PC-3 (cell line): ENCODE data around the gene TPK1.

Source experiments
- EZH2 ChIP-seq: fragments of 300-600 bp; sonication (generic); IDR thresholded peaks from one replicate; pipeline ENCODE4 v1.6.1; 2017; ENCODE audit warnings: antibody characterized with exemption, mild to moderate bottlenecking, low read length; ENCODE audit not compliant: unreplicated experiment
- EZH2phosphoT487 ChIP-seq: fragments of 300-600 bp; sonication (generic); IDR thresholded peaks from 2 replicates; pipeline ENCODE4 v1.6.1; 2018; ENCODE audit warnings: mild to moderate bottlenecking, antibody characterized with exemption, low read length, borderline replicate concordance
- TF ChIP-seq, protein P1 (sequence below): fragments of 300-600 bp; sonication (generic); conservative IDR thresholded peaks from 2 replicates; pipeline ENCODE4 v1.5.1; 2017; ENCODE audit warnings: antibody characterized with exemption, low read depth, mild to moderate bottlenecking, low read length

DNA sequence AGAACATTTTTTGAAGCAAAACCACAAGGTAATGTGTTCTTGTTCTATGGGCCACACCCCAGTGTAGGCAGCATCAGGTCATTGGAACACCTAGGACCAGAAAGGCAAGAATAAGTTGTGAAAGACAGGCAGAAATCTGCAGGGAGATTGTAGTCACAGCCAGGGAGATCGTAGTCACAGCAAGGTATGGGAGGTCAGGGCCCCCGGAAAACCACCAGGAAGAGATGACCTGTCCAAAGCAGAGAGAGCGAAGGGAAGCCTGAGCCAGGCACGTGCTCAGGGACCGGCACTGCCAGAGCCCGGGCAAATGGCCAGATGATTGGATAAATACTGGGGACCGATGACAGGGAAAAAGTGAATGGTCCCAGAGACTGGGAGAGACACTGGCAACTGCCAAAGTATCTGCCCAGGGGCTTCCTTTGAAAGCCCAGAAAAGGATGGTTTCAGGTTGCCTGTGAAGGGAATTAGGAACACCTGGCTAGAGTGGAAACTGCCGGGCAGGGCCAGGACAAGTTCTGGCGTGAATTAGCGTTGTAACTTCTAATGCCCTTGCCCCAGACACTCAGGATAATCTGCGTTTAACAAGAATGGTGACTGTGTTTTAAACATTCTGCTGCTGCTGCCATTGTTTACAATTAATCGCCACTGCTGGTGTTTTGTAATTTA, 428.5 kb downstream of the TPK1 start:
- TF ChIP-seq, protein P1, sequence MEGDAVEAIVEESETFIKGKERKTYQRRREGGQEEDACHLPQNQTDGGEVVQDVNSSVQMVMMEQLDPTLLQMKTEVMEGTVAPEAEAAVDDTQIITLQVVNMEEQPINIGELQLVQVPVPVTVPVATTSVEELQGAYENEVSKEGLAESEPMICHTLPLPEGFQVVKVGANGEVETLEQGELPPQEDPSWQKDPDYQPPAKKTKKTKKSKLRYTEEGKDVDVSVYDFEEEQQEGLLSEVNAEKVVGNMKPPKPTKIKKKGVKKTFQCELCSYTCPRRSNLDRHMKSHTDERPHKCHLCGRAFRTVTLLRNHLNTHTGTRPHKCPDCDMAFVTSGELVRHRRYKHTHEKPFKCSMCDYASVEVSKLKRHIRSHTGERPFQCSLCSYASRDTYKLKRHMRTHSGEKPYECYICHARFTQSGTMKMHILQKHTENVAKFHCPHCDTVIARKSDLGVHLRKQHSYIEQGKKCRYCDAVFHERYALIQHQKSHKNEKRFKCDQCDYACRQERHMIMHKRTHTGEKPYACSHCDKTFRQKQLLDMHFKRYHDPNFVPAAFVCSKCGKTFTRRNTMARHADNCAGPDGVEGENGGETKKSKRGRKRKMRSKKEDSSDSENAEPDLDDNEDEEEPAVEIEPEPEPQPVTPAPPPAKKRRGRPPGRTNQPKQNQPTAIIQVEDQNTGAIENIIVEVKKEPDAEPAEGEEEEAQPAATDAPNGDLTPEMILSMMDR, result no peak
- TF ChIP-seq EZH2, result no peak
- no peak for TF ChIP-seq EZH2phosphoT487
